GM12872 (cell line): ENCODE data around the gene IL1A.

Source experiments
- TF ChIP-seq, protein P1 (sequence below): IDR thresholded peaks from 3 replicates; pipeline ENCODE4 v1.5.1; 2011; ENCODE audit warnings: low read depth, mild to moderate bottlenecking, low read length, moderate library complexity; ENCODE audit not compliant: insufficient read depth

The IL1A gene

DNA sequence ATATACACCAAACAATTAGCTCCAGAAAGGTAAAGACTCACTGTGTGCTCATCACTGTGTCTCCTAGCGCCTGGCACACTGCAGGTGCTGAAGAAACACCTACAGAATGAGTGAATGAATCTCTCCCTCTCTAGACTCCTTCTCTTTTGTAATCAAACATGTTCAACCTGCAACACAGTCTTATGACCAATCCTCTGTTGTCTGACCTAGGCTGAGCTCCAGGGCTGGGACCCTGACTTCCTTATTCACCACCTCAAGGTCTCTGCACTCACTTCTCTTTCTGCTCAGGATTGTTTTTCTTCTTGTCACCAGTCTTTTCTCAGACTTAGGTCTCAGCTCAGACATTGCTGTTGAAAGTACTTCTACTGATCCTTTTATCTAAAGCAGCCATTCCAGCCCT is 29.7 kb downstream of the IL1A start:
- TF ChIP-seq, protein P1, sequence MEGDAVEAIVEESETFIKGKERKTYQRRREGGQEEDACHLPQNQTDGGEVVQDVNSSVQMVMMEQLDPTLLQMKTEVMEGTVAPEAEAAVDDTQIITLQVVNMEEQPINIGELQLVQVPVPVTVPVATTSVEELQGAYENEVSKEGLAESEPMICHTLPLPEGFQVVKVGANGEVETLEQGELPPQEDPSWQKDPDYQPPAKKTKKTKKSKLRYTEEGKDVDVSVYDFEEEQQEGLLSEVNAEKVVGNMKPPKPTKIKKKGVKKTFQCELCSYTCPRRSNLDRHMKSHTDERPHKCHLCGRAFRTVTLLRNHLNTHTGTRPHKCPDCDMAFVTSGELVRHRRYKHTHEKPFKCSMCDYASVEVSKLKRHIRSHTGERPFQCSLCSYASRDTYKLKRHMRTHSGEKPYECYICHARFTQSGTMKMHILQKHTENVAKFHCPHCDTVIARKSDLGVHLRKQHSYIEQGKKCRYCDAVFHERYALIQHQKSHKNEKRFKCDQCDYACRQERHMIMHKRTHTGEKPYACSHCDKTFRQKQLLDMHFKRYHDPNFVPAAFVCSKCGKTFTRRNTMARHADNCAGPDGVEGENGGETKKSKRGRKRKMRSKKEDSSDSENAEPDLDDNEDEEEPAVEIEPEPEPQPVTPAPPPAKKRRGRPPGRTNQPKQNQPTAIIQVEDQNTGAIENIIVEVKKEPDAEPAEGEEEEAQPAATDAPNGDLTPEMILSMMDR = no peak

DNA sequence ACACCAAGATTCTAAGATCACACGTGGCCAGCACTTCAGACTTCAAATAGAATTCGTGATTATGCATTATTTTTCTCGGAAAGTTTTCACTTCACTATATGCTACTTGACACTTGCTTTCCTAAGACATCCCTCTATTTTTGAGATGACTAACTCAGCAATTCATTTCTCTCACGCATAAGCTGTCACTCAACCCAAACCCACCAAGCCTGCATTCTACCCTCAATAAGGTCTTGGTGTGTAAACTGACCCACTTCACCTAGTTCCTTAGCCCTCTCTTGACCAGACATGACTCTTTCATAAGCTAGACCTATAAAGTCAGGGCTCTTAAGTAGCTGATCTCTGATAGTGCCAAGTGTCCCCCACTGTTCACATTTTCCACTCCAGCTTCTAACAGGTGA is 31.6 kb downstream of the IL1A start:
- TF ChIP-seq, protein P1 = no peak

DNA sequence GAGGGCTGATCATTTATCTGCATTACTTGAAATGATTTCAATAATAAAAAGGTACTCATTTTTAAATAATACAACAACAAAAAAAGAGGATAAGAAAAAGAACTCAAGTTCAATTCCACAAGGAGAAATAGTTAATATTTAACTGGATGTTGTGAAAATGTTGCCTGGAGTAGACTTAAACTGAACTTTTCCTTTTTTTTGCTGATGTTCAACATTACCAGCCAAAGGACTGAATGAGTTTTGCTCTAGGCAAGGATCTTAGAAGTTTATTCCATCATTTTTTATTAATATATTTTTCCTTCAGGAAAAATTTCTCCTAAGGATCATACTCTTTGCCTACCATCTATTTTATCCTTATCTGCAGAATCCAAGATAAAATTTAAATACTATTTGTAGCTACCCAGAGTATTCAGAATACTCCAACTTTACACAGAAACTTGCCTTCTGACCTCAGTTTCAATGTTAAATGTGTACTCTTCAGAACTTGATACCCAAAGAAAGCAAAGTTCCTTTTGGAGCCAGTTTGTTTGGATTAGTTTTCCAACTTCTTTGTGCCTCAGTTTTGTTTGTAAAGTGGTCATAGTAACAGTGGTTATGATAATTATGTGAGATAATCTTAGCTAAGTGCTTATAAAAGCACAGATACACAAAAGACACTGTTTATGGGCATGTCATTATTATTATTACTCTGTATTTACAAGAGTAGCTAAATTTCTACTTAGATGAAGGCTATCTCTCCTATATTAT is 32.7 kb downstream of the IL1A start:
- TF ChIP-seq, protein P1 = no peak

DNA sequence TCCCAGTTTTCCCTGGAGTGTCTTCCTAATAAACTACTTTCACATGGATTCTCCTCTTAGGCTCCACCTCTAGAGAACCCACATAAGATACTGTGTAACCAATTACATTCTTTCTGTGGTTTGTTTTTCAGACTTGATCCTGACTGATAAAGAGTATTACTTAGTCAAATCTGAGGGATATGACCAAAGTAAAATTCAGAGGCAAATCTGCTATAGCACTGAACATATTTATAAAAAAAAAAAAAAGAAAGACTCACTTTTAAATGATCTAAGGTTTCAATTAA is 33.8 kb downstream of the IL1A start:
- TF ChIP-seq, protein P1 = no peak

DNA sequence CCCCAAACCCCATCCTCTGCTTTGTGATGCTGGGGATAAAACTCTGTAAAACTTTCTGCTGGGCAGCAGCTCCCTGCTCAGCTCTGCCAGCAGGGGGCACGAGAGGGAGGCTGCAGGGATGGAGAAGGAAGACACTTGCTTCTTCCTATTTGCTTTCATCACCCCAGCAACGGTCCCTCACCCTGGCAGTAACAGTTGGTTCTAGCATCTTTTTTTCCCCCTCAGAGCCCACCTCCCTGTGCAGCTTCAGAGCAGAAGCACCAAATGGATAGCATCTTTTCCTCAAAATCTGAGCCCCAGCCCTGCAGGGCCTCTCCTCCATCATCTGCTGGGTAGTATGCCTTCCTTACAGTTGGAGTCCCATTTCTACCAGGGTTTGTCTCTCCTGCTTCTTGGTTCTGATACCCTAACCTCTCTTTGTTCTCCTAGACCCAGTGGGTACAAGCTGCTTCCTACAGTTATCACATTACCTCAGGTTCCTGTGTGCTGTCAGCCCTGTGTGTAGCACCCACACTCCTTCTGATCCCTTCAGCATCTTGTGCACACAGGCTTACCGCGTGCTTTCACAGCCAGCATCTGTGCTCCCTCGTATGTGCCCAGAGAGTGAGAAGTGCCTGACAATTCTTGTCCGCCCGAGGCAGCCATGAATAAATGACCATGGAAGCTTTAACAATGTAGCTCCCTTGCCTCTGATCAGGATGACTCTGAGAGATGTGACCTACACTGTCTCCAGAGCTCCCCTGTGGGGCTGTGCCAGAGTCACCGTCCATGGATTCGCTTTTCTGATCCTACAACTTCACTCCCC is 34.3 kb downstream of the IL1A start:
- TF ChIP-seq, protein P1 = peak; percentile 98

DNA sequence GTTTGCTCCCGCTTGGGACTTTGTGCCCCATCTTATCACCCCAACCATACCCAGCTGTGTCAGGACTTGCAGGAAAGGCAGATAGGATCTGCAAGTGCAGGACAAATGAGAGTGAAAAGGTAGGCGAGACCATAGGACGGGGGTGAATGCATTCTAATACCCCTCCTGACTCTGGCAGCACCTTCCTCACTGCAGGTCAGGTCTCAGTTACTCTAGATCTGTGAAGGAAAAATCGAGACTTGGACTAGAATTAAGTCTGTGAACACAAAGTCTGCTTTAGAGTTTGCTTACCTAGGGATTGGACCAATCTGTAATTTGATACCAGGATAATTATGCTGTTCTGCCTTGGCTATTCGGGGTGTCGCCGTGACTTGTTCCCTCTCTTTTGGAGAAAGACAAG is 43.8 kb downstream of the IL1A start:
- TF ChIP-seq, protein P1 = no peak

DNA sequence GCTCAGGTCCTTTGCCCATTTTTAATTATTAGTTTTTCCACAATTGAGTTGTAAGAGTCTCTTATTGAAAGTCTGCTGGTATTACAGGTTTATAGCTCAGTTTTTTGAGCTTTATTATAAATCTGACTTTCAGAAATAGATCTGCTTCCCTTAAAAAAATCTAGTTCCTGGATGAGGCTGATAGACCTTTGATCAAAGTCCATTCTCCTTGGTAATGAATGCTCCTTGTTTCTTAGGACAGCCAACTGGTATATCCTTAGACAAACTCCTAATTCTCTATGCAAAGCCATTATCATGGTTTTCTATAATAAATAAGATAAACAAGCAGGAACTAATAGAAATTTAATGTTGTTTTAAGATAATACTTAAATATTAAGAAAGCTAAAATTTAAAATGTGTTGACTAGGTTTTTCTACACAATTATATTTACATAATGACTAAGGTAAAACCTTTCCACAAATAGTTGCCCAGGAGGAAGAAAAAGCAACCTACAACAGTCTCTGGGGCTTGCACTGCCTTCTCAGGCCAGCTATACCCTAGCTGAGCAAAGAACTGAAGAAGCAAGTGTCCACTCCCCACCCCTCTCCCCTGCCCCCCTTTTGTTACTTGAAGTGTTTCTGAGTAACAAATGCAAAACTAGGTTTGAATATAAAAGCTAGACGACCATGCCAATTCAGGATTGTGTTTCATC is 46.6 kb downstream of the IL1A start:
- TF ChIP-seq, protein P1 = no peak
